GM10248 (cell line): ENCODE measurements around the gene MRPS6.

ENCODE experiments used
- CTCF ChIA-PET: fragments of 300-600 bp; sonication (Branson Sonifier 250); formaldehyde crosslinking; extraction: SDS; loops from one replicate; lab custom pipeline; 2021; ENCODE audit warnings: antibody characterized with exemption; lab: Yijun Ruan, JAX
- POLR2A ChIA-PET: fragments of 350-650 bp; sonication (Branson Sonifier 250); formaldehyde crosslinking; extraction: SDS; loops from one replicate; lab custom pipeline; 2020; ENCODE audit warnings: antibody characterized with exemption; lab: Yijun Ruan, JAX
- DNase-seq: peaks from one replicate; pipeline ENCODE4 v3.0.0; 2012; ENCODE audit errors: extremely low spot score
- CTCF ChIP-seq: IDR thresholded peaks from 2 replicates; pipeline ENCODE4 v1.5.1; 2012; ENCODE audit warnings: mild to moderate bottlenecking, low read depth; ENCODE audit errors: extremely low read depth, missing control alignments, control extremely low read depth

MRPS6 gene

GRCh38 chr21:34110594-34111202, 37.3 kb downstream of the MRPS6 start:
- TF ChIP-seq CTCF: no peak
- CTCF ChIA-PET: interaction anchor here (0.9 to 1.0 kb wide), 2 partner anchors 8 to 188 kb away, joined by 3 to 4 read pairs; no protein-coding TSS in a partner anchor
- POLR2A ChIA-PET: no interaction called here
- DNase-seq: no peak

GRCh38 chr21:34112316-34113033, 39.1 kb downstream of the MRPS6 start:
- ChIA-PET POLR2A (no interaction called here), CTCF (no interaction called here)
- no peak for TF ChIP-seq CTCF
- DNase-seq: no peak

- TF ChIP-seq CTCF: no peak
- no peak for DNase-seq
- CTCF ChIA-PET: interaction anchor here (1.2 to 1.5 kb wide), 3 partner anchors 10 to 190 kb away, joined by 4 to 5 read pairs (median 4); no protein-coding TSS in a partner anchor
- POLR2A ChIA-PET: no interaction called here
These were observed 40.5 kb downstream of the MRPS6 start for GRCh38 chr21:34113842-34114241.

GRCh38 chr21:34115160-34115559, 41.8 kb downstream of the MRPS6 start:
- no peak for TF ChIP-seq CTCF
- CTCF ChIA-PET: interaction anchor here (1.0 to 1.5 kb wide), 3 partner anchors 9 to 16 kb away, joined by 3 to 4 read pairs (median 4); no protein-coding TSS in a partner anchor
- POLR2A ChIA-PET: no interaction called here
- DNase-seq: no peak

- TF ChIP-seq CTCF: no peak
- POLR2A ChIA-PET: no interaction called here
- CTCF ChIA-PET: interaction anchor here (1.0 to 1.4 kb wide), 3 partner anchors 13 to 22 kb away, joined by 3 read pairs; no protein-coding TSS in a partner anchor
- DNase-seq: no peak
These were observed 43.2 kb downstream of the MRPS6 start for GRCh38 chr21:34116569-34116968.

- ChIA-PET CTCF (interaction anchor here (0.7 to 2.5 kb wide), 4 partner anchors 14 to 189 kb away, joined by 3 to 11 read pairs (median 4); no protein-coding TSS in a partner anchor), POLR2A (no interaction called here)
- no peak for DNase-seq
- no peak for TF ChIP-seq CTCF
These were observed 47.5 kb downstream of the MRPS6 start for GRCh38 chr21:34120867-34121266.
